Tibial artery (tissue), 4 donors: ENCODE results near the gene SLC12A5.

ENCODE experiments used
- DNase-seq, 2 donors: peaks; one replicate each; pipeline ENCODE4 v3.0.0-alpha.2; 2019
- H3K27ac ChIP-seq, 2 donors: fragments of 200-600 bp; sonication (generic) in 1 of 2; 1 replicate in 1 of 2; 2 replicates in 1 of 2; pipeline ENCODE4 v1.5.1; 2018 to 2019; ENCODE audit warnings: mild to moderate bottlenecking in 1 of 2
- H3K27me3 ChIP-seq, 2 donors: fragments of 200-600 bp; sonication (generic) in 1 of 2; one replicate each; pipeline versions ENCODE4 v1.5.1 to v1.6.0; 2016 to 2019
- H3K36me3 ChIP-seq, 3 donors: fragments of 200-600 bp; sonication (generic) in 2 of 3; one replicate each; pipeline ENCODE4 v1.5.1; 2016 to 2019; ENCODE audit warnings: mild to moderate bottlenecking in 2 of 3
- H3K4me1 ChIP-seq, 4 donors: fragments of 200-600 bp; sonication (generic) in 2 of 4; 1 replicate in 3 of 4; 2 replicates in 1 of 4; pipeline ENCODE4 v1.5.1; 2016 to 2019
- H3K4me3 ChIP-seq, 2 donors: fragments of 200-600 bp; sonication (generic) in 1 of 2; 1 replicate in 1 of 2; 2 replicates in 1 of 2; pipeline ENCODE4 v1.5.1; 2018 to 2019; ENCODE audit warnings: mild to moderate bottlenecking in 2 of 2
- H3K9me3 ChIP-seq, 3 donors: fragments of 200-600 bp; sonication (generic) in 1 of 3; one replicate each; pipeline ENCODE4 v1.5.1; 2016 to 2019
- CTCF ChIP-seq, 2 experiments: fragments of 200-600 bp in 1 of 2; fragments of 450-650 bp in 1 of 2; IDR thresholded peaks; one replicate each; pipeline ENCODE4 v1.5.1; 2017 to 2019; ENCODE audit warnings: antibody characterized with exemption in 2 of 2, mild to moderate bottlenecking in 1 of 2, moderate library complexity in 1 of 2
- intact Hi-C: fragments of 100-400 bp; cut with DNase I; formaldehyde crosslinking; loops from one replicate; pipeline ENCODE4 v1.15.0; 2023; ENCODE audit warnings: low total_unique reads

The SLC12A5 gene

DNA sequence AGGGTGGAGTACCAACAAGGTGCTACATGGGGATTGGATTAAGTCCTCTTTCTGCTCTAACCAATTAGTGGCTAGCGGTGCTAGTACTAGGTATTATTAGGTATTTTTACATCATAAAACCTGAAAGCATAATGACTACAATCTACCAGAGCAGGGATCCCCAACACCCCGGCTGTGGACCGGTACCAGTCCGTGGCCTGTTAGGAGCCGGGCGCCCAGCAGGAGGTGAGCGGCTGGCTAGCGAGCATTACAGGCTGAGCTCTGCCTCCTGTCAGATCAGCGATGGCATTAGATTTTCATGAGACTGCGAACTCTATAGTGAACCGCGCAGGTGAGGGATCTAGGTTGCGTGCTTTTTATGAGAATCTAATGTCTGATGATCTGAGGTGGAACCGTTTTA, 80.0 kb downstream of the SLC12A5 start:
- Histone ChIP-seq H3K27ac (no peak overlapping the region), H3K9me3 (no peaks in the 10 kb centered on the region), H3K27me3 (peaks cover 0 to 28% of the 10 kb centered on the region in 2 donors), H3K4me1 (no peaks in the 10 kb centered on the region), H3K4me3 (no peak overlapping the region), H3K36me3 (no peaks in the 10 kb centered on the region)
- no peak for DNase-seq
- no peak for TF ChIP-seq CTCF (IDR thresholded peaks at IDR 0.05)
- intact Hi-C loops, result loop anchor here (5.0 kb wide), 1 partner anchor 1678 kb away; the partner anchor contains the start of gene SULF2
